Measurements from ENCODE around the gene CLEC16A. TPM values are rescaled to one million over a fixed set of nuclear protein-coding genes. Genes with fewer than 3 reads are reported as not detected.

The CLEC16A gene
- total and polyA plus RNA-seq, 2 donors (not counting 1 experiment from before 2014, with no cell fraction given): 21.9 to 79.5 TPM

GRCh38 chr16:11015607-11016006 is 71.2 kb downstream of the CLEC16A start:
- intact Hi-C loops (cut with micrococcal nuclease): no loop called here
- Histone ChIP-seq H3K27me3 (replicated peaks in 1 of 4; ENCODE audit: control extremely low read depth in 1 of 4, control insufficient read depth in 3 of 4, insufficient read depth in 4 of 4, low read length in 3 of 4) (no peaks in the 10 kb centered on the region), H4K20me1 (ENCODE audit: control insufficient read depth, insufficient read depth, low read length, poor library complexity, severe bottlenecking) (peaks cover 4% of the 10 kb centered on the region), H3K79me2 (ENCODE audit: control insufficient read depth, insufficient read depth, low read length) (no peaks in the 10 kb centered on the region), H2AFZ (ENCODE audit: insufficient read depth, low read depth, low read length, poor library complexity, severe bottlenecking) (no peak overlapping the region), H3K36me3 (replicated peaks in 1 of 2; ENCODE audit: control extremely low read depth in 1 of 2, control insufficient read depth in 1 of 2, extremely low read depth in 1 of 2, insufficient read depth in 2 of 2, low read length in 1 of 2) (peaks cover 0 to 18% of the 10 kb centered on the region in 2 experiments), H3K9ac (ENCODE audit: low read length) (no peak overlapping the region), H3K4me1 (ENCODE audit: control insufficient read depth in 2 of 2, insufficient read depth in 2 of 2, low read length in 2 of 2) (no peaks in the 10 kb centered on the region), H3K27ac (ENCODE audit: low read length in 2 of 2) (no peak overlapping the region), H3K9me3 (ENCODE audit: control extremely low read depth in 1 of 3, control insufficient read depth in 2 of 3, insufficient read depth in 1 of 3, low read length in 2 of 3) (no peaks in the 10 kb centered on the region), H3K4me2 (replicated peaks; ENCODE audit: low read depth, low read length, poor library complexity, severe bottlenecking) (no peak overlapping the region), H3K4me3 (ENCODE audit: control extremely low read depth in 1 of 5, extremely low read depth in 1 of 5, insufficient read depth in 1 of 5, low read depth in 2 of 5, low read length in 4 of 5) (no peak overlapping the region)
- H3K4me3 Mint-ChIP-seq: no peak overlapping the region
- no peaks in the 10 kb centered on the region for H3K9me3 Mint-ChIP-seq (ENCODE audit: insufficient read depth)
- POLR2A ChIA-PET: no interaction called here
- ATAC-seq (ENCODE audit: low read depth): no peak
- 100% methylated on average over 3 of the region's 5 CpGs for WGBS (ENCODE audit: insufficient coverage)
- DNase-seq: no peak
- H3K27me3 Mint-ChIP-seq: no peaks in the 10 kb centered on the region
- no peak overlapping the region for H3K27ac Mint-ChIP-seq
- CTCF ChIA-PET: interaction anchor here (0.6 to 1.1 kb wide), 2 partner anchors 32 to 518 kb away, joined by 3 read pairs; no protein-coding TSS in a partner anchor
- no peak for TF ChIP-seq EZH2 (IDR thresholded peaks at IDR 0.05; ENCODE audit: borderline replicate concordance, insufficient read depth, low read depth, low read length, poor library complexity, severe bottlenecking)
- TF ChIP-seq, protein P1, sequence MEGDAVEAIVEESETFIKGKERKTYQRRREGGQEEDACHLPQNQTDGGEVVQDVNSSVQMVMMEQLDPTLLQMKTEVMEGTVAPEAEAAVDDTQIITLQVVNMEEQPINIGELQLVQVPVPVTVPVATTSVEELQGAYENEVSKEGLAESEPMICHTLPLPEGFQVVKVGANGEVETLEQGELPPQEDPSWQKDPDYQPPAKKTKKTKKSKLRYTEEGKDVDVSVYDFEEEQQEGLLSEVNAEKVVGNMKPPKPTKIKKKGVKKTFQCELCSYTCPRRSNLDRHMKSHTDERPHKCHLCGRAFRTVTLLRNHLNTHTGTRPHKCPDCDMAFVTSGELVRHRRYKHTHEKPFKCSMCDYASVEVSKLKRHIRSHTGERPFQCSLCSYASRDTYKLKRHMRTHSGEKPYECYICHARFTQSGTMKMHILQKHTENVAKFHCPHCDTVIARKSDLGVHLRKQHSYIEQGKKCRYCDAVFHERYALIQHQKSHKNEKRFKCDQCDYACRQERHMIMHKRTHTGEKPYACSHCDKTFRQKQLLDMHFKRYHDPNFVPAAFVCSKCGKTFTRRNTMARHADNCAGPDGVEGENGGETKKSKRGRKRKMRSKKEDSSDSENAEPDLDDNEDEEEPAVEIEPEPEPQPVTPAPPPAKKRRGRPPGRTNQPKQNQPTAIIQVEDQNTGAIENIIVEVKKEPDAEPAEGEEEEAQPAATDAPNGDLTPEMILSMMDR (IDR thresholded peaks at IDR 0.05): no peak
- H3K4me1 Mint-ChIP-seq: no peaks in the 10 kb centered on the region

- H3K4me1 Mint-ChIP-seq: no peaks in the 10 kb centered on the region
- Histone ChIP-seq H3K79me2 (ENCODE audit: control insufficient read depth, insufficient read depth, low read length) (no peaks in the 10 kb centered on the region), H4K20me1 (ENCODE audit: control insufficient read depth, insufficient read depth, low read length, poor library complexity, severe bottlenecking) (peaks cover under 1% of the 10 kb centered on the region), H3K9ac (ENCODE audit: low read length) (no peak overlapping the region), H2AFZ (ENCODE audit: insufficient read depth, low read depth, low read length, poor library complexity, severe bottlenecking) (no peak overlapping the region), H3K4me2 (replicated peaks; ENCODE audit: low read depth, low read length, poor library complexity, severe bottlenecking) (no peak overlapping the region), H3K27me3 (replicated peaks in 1 of 4; ENCODE audit: control extremely low read depth in 1 of 4, control insufficient read depth in 3 of 4, insufficient read depth in 4 of 4, low read length in 3 of 4) (no peaks in the 10 kb centered on the region), H3K4me1 (ENCODE audit: control insufficient read depth in 2 of 2, insufficient read depth in 2 of 2, low read length in 2 of 2) (no peaks in the 10 kb centered on the region), H3K4me3 (ENCODE audit: control extremely low read depth in 1 of 5, extremely low read depth in 1 of 5, insufficient read depth in 1 of 5, low read depth in 2 of 5, low read length in 4 of 5) (no peak overlapping the region), H3K9me3 (ENCODE audit: control extremely low read depth in 1 of 3, control insufficient read depth in 2 of 3, insufficient read depth in 1 of 3, low read length in 2 of 3) (no peaks in the 10 kb centered on the region), H3K36me3 (replicated peaks in 1 of 2; ENCODE audit: control extremely low read depth in 1 of 2, control insufficient read depth in 1 of 2, extremely low read depth in 1 of 2, insufficient read depth in 2 of 2, low read length in 1 of 2) (peaks cover 0 to 19% of the 10 kb centered on the region in 2 experiments), H3K27ac (ENCODE audit: low read length in 2 of 2) (no peak overlapping the region)
- DNase-seq (no peak), ATAC-seq (ENCODE audit: low read depth) (no peak)
- no peaks in the 10 kb centered on the region for H3K9me3 Mint-ChIP-seq (ENCODE audit: insufficient read depth)
- no peak overlapping the region for H3K27ac Mint-ChIP-seq
- POLR2A ChIA-PET: no interaction called here
- no peak overlapping the region for H3K4me3 Mint-ChIP-seq
- no peaks in the 10 kb centered on the region for H3K27me3 Mint-ChIP-seq
- CTCF ChIA-PET: no interaction called here
- WGBS (ENCODE audit: insufficient coverage): no CpG with 5 or more reads among the region's 3 CpGs
- no peak for TF ChIP-seq EZH2 (IDR thresholded peaks at IDR 0.05; ENCODE audit: borderline replicate concordance, insufficient read depth, low read depth, low read length, poor library complexity, severe bottlenecking)
- TF ChIP-seq, protein P1 (IDR thresholded peaks at IDR 0.05): no peak
- intact Hi-C loops (cut with micrococcal nuclease): no loop called here
These were observed 72.2 kb downstream of the CLEC16A start for GRCh38 chr16:11016524-11016988.
